CD1c-positive myeloid dendritic cell (primary cell): ENCODE data around the gene ZC2HC1C.

Experiments
- DNase-seq: peaks from one replicate; pipeline ENCODE4 v3.0.0-alpha.2; 2016; ENCODE audit errors: extremely low spot score

ZC2HC1C gene, protein sequence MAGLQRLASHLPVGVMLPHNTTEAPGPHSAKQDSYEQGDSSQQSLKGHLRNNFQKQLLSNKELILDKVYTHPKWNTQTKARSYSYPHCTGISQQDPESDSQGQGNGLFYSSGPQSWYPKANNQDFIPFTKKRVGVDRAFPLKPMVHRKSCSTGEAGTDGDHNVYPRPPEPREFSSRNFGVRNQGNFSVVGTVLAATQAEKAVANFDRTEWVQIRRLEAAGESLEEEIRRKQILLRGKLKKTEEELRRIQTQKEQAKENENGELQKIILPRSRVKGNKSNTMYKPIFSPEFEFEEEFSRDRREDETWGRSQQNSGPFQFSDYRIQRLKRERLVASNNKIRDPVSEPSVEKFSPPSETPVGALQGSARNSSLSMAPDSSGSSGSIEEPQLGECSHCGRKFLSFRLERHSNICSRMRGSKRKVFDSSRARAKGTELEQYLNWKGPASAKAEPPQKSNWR

DNA sequence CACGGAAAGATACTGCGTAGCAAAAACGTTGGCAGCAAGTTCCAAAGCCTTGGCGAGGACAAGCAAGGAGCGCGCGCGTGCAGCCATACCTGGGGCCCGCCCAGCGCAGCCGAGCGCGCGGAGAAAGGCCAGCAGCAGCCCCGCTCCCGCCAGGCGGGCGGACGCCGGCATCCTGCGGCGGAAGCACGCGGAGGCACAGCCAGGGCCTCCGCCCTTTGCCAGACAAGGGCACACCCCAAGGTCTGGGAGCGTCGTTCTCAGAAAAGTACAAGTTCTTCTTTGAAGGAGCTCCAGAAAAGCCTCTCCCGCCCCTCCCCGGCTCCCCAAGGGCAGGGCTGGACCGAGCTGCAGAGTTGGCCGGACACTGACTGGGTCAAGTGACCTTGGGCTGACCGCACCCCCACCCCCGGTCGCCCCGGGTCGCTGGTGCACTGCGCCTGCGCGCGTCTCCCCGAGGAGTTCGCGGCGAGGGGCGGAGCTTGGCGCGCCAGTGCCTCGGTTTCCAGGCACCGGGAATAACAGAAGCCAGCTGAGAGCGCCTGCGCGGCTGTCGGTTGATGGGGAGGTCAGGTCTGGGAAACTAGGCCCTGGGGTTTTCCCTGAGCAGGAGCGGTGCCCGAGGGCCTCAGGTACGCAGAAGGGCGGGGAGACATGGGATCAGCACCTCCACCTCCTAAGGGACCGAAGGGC, at the start of gene ZC2HC1C:
Gene ZC2HC1C (plus strand): TSS at position 521 of the 690 bp plus-strand sequence. CDS start 933 bp downstream, outside the sequence.
- DNase-seq, result peak; percentile 91

- DNase-seq, result peak; percentile 12
These were observed 46.8 kb upstream of the ZC2HC1C start for GRCh38 chr14:75022655-75023054.

- DNase-seq, result no peak
These were observed 46.3 kb upstream of the ZC2HC1C start for GRCh38 chr14:75023108-75023507.

DNA sequence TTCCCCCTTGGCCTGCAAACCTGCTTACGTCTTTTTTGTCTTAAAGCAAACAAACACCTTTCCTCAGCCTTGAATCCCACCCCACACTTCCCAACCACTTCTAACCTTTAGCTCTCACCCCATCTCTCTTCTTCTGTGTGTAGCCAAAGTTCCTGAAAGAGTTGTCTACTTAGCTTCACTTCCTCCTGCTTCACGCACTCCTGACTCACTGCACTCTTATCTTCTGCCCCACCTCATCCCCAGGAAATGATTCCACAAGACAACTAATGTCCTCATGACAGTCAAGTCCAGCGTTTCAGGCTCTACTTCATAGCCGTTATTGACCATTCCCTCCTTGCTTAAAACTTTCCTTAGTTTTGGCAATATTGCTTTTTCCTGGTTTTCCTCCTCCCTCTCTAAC, 44.4 kb upstream of the ZC2HC1C start:
- DNase-seq, result peak; percentile 53

- no peak for DNase-seq
These were observed 43.6 kb upstream of the ZC2HC1C start for GRCh38 chr14:75025876-75026275.

GRCh38 chr14:75030147-75030546, 39.3 kb upstream of the ZC2HC1C start:
- no peak for DNase-seq

DNA sequence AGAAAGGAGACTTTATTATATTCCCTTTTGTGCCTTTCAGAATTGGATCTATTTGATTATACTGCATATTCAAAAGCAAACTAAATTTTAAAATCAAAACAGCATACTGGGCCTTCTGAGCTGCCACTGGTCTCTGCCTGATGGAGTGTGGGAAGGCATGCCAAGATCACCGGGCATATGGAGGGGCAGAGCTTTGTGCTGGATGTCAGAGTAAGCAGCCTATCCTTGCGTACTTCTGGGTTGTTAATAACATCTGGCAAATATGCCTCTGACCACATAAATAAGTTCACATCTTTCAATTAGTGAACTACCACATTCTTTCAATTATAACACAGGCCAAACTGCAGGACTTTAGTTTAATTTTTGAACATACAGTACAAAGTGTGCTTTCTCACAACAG, 36.5 kb upstream of the ZC2HC1C start:
- DNase-seq, result no peak

- no peak for DNase-seq
These were observed 28.9 kb upstream of the ZC2HC1C start for GRCh38 chr14:75040507-75040906.

- DNase-seq, result no peak
These were observed 28.5 kb upstream of the ZC2HC1C start for GRCh38 chr14:75040959-75041358.

DNA sequence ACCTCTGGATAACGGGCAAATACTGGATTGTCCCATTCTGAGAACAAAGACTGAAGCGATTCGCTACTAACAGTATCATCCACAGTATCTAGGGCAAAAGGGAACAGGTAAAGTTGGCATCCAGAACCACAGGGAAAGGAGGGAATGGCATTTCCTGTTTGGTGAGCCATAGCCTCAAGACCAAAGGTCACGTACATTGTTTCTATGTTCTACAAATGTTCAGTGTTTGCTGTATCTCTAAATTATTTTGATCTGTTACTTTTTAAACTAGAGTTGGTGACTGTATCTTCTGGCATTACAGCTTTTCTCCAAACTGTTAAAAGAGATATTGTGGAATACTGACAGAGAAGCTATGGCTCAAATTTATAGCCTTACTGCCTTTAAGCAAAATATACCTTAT, 27.8 kb upstream of the ZC2HC1C start:
- DNase-seq, result no peak

GRCh38 chr14:75042035-75042434, 27.4 kb upstream of the ZC2HC1C start:
- no peak for DNase-seq

GRCh38 chr14:75044322-75044721, 25.1 kb upstream of the ZC2HC1C start:
- DNase-seq, result no peak

GRCh38 chr14:75044752-75045151, 24.7 kb upstream of the ZC2HC1C start:
- DNase-seq, result no peak

DNA sequence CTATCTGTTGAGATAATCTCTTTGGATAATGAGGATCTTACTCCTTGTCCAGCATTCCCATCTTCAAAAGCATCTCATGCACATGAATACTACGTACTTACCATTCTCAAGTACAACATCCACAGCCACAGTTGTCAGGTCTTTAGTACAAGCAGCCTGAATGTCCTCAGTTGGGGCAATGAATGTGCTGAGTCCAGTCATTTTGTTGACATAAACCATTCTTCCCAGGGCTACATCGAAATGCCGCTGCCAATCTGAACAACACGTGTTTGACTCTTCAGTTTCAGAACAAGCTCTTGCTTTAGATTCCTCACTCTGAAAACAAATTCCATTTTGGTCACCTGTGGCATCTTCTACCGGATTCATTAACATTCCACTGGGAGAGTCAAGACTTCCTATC, 23.2 kb upstream of the ZC2HC1C start:
- DNase-seq, result no peak

DNA sequence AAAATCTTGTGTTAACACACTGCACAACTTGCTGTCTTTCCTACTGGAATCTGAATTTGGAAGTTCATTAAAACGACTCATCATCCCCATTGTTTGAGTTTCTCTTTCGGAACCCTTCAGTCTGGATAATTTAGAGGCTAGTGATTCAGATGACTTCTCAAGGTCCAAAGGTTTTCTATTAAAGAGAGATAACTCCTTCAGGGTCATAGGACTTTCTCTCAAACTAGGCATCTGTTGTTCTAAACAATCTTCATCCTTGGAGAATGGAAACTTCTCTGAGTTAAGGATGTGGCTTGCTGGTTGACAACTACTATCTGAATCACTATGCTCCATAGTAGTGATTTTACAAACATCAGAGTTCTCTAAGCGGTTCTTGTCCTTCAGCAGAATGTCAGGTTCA, 22.5 kb upstream of the ZC2HC1C start:
- DNase-seq, result no peak

- DNase-seq, result no peak
These were observed 21.9 kb upstream of the ZC2HC1C start for GRCh38 chr14:75047506-75047905.

DNA sequence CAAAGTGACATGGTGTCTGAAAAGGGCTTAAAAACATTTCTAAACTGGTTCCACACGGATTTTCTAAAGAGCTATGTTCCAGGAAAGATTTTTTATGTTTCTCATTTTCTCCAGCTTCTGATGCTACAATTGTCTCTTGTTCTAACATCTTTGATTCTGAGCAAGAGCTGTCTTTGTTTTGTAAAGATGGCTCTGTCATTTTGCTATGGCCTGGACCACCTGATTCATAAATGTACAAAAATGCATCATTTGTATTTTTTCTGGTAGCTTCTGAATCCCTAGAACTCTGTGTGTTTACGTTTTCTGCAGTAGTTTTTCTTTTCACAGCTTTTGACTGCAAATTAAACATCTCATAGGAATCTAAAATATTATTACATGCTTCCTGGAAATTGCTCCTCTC, 21.3 kb upstream of the ZC2HC1C start:
- DNase-seq, result no peak

GRCh38 chr14:75049136-75049535, 20.3 kb upstream of the ZC2HC1C start:
- DNase-seq, result no peak

- peak; percentile 23 for DNase-seq
These were observed 19.7 kb upstream of the ZC2HC1C start for GRCh38 chr14:75049731-75050201.

DNA sequence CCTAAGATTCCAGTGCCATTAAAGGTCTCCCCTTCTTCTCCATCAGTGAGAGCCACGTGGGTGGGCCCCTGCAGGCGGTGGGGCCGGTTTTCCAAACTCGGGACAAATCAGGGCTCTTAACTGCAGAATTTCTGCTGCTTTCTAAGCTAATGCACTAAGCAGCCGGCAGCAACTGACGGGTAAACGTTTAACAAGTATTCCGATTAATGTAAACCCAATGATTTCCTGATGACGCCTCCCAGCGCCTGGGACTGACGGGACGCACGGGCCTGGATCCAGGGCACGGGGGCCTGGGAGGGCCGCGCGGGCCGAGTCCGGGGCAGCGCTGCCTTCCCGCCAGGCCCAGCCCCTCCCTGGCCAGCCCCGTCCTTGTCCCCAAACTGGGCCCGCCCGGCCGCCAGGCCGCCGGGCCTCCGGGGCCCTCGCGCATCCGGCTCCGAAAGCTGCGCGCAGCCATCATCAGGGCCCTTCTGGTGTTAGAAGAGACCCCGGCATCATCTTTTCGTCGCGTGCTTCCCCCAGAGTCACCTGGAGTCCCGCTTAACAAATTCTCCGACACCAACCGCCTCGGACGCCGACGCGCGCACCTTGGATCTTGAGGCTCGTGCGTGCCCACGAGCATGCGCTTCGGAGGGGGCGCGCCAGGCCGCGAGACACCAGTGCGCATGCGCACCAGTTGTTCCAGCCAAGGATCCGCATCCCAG, 18.4 kb upstream of the ZC2HC1C start, which contains the start of gene MLH3:
Gene MLH3 (minus strand): TSS at position 616 of the 704 bp plus-strand sequence. CDS start 1,812 bp downstream, outside the sequence.
- peak; percentile 90 for DNase-seq

- DNase-seq, result no peak
These were observed 17.9 kb upstream of the ZC2HC1C start for GRCh38 chr14:75051556-75051899.
